ENCODE results near the gene YARS1.

DNA sequence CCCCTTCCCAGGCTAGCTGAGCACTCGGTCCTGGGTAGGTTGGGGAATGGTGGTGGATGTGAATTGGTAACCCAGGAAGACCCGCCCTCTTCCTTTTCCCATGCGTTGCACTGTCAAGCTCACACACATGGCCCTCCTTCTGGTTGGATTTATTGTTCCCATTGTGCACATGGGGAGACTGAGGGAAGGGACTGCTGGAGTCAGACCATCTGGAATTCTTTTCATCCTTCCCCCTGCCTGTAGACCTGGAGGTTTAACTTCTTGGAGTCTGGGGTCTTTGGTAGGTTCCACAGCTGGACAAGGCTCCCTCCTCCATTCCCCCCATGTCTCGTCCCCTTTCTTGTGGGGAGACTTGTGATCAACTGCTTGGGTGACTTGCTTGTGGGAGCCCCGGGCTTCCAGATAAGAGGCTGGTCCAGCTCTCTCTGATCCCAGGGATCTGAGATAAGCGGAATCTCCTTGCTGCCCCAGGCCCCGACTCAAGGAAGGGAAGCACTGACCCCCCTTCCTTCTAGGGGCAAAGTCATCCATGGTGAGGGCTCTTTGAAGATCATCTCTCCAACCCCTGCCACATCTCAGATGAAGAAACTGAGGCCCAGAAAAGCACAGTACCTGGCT, 58.9 kb downstream of the YARS1 start:
- TF ChIP-seq POLR2AphosphoS5 (IDR thresholded peaks at IDR 0.05; ENCODE audit: borderline replicate concordance, low read depth, low read length) (no peak), EZH2 (IDR thresholded peaks at IDR 0.05) (no peak), FOXP2 (optimal IDR thresholded peaks at IDR 0.05; ENCODE audit: control extremely low read depth, extremely low read length, insufficient read depth) (no peak)

Measured in SK-N-MC (cell line).